PFSK-1 (cell line): ENCODE results near the gene IL1RAP.

Source experiments
- FOXP2 ChIP-seq: optimal IDR thresholded peaks from 2 replicates; pipeline ENCODE3; 2011; ENCODE audit warnings: borderline replicate concordance, control low read depth, inconsistent platforms; ENCODE audit not compliant: insufficient read depth; ENCODE audit errors: extremely low read length, extremely low read depth
- POLR2AphosphoS5 ChIP-seq: IDR thresholded peaks from 2 replicates; pipeline ENCODE4 v1.6.1; 2012; ENCODE audit warnings: low read depth, mild to moderate bottlenecking, control low read depth, low read length, moderate library complexity
- SIN3A ChIP-seq: IDR thresholded peaks from 2 replicates; pipeline ENCODE4 v1.6.1; 2012; ENCODE audit warnings: mild to moderate bottlenecking, low read length, moderate library complexity, borderline replicate concordance; ENCODE audit not compliant: insufficient read depth
- TAF1 ChIP-seq: IDR thresholded peaks from 2 replicates; pipeline ENCODE4 v1.6.1; 2012; ENCODE audit warnings: low read length, control low read depth, borderline replicate concordance; ENCODE audit not compliant: insufficient read depth
- TF ChIP-seq, protein P1 (sequence below), 2 experiments: IDR thresholded peaks; 2 replicates each; pipeline versions ENCODE4 v1.6.1 to v1.8.0; 2011 to 2012; ENCODE audit warnings: low read depth in 2 of 2, low read length in 2 of 2, control low read depth in 1 of 2, inconsistent platforms in 1 of 2, mild to moderate bottlenecking in 1 of 2, moderate library complexity in 1 of 2; ENCODE audit not compliant: insufficient read depth in 1 of 2

The IL1RAP gene

DNA sequence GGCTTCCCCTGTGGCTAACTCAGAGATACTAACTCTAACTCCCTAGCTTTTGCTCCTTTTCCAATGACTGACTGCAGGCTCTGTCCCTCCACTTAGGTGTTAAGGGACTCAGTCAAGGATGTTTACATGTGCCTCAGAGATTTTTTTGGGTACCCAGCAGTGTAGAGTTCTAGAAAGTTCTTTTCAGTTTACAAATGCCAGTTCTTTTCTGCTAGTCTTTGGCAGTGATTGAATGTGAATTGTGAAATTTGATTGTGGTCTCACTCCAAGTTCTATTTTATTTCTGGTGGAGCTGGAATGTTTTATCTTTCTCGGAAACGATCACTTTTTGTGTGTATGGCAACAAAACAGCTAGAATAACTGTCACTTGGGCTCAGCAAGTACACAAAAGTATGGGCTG is 60.6 kb downstream of the IL1RAP start:
- TF ChIP-seq FOXP2 = no peak
- no peak for TF ChIP-seq SIN3A
- TF ChIP-seq, protein P1, sequence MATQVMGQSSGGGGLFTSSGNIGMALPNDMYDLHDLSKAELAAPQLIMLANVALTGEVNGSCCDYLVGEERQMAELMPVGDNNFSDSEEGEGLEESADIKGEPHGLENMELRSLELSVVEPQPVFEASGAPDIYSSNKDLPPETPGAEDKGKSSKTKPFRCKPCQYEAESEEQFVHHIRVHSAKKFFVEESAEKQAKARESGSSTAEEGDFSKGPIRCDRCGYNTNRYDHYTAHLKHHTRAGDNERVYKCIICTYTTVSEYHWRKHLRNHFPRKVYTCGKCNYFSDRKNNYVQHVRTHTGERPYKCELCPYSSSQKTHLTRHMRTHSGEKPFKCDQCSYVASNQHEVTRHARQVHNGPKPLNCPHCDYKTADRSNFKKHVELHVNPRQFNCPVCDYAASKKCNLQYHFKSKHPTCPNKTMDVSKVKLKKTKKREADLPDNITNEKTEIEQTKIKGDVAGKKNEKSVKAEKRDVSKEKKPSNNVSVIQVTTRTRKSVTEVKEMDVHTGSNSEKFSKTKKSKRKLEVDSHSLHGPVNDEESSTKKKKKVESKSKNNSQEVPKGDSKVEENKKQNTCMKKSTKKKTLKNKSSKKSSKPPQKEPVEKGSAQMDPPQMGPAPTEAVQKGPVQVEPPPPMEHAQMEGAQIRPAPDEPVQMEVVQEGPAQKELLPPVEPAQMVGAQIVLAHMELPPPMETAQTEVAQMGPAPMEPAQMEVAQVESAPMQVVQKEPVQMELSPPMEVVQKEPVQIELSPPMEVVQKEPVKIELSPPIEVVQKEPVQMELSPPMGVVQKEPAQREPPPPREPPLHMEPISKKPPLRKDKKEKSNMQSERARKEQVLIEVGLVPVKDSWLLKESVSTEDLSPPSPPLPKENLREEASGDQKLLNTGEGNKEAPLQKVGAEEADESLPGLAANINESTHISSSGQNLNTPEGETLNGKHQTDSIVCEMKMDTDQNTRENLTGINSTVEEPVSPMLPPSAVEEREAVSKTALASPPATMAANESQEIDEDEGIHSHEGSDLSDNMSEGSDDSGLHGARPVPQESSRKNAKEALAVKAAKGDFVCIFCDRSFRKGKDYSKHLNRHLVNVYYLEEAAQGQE (IDR thresholded peaks at IDR 0.05; ENCODE audit: insufficient read depth in 1 of 2, low read depth in 2 of 2, low read length in 2 of 2) = no peak
- TF ChIP-seq TAF1 = no peak
- TF ChIP-seq POLR2AphosphoS5 = no peak

DNA sequence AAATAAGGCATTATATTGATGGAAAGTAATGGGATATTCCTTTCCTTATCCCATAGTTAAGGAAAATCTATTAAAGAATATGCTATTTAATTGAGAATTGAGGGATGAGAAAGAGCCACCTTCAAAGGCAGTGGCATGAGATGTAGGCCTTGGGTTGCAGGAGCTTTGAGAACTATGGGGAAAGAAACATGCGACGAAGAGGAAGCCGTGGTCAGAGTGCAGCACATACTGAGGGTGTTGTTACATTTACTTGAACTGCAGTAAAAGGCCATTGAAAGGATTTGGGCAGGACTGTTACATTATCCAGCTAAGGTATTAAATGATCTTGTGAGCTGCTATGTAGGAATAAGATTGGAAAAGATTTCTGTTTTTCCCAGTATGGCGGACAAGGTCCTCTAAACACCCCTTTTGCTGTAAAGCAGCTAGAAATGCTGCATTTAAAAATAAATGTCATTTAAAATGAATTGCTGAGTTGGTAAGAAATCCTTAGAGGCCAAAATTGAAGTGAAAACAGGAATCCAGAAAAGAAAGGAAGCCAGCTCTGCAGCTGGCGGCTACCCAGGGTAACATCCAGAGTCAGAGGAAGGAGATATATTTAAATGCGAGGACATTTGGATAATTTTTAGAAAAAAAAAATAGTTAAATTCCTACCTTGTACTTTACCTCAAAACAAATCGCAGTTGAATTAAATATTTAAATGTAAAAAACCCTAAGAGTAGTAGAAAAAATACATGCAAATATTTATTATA is 61.7 kb downstream of the IL1RAP start:
- no peak for TF ChIP-seq TAF1
- TF ChIP-seq POLR2AphosphoS5 = no peak
- TF ChIP-seq, protein P1 (IDR thresholded peaks at IDR 0.05; ENCODE audit: insufficient read depth in 1 of 2, low read depth in 2 of 2, low read length in 2 of 2) = no peak
- TF ChIP-seq FOXP2 = no peak
- no peak for TF ChIP-seq SIN3A

DNA sequence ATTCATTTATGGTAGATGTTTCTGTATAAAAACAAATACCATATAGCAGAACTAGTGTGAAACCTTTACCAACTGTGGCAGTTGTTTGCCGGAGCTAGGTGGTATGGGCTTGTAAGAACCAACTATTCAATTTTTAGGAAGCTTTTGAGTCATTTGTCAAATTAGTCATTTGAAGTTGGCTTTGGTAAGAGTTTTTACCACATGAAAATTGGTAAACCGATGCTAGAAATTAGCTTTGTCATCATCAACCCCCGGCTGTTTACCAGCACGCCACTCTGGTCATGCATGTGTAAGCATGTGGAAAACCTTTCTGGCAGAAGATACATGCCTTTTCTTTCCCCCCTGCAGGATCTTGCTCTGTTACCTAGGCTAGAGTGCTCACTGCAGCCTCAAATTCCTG is 63.3 kb downstream of the IL1RAP start:
- TF ChIP-seq FOXP2 (no peak), POLR2AphosphoS5 (no peak), TAF1 (no peak)
- TF ChIP-seq, protein P1 (IDR thresholded peaks at IDR 0.05; ENCODE audit: insufficient read depth in 1 of 2, low read depth in 2 of 2, low read length in 2 of 2) = no peak

DNA sequence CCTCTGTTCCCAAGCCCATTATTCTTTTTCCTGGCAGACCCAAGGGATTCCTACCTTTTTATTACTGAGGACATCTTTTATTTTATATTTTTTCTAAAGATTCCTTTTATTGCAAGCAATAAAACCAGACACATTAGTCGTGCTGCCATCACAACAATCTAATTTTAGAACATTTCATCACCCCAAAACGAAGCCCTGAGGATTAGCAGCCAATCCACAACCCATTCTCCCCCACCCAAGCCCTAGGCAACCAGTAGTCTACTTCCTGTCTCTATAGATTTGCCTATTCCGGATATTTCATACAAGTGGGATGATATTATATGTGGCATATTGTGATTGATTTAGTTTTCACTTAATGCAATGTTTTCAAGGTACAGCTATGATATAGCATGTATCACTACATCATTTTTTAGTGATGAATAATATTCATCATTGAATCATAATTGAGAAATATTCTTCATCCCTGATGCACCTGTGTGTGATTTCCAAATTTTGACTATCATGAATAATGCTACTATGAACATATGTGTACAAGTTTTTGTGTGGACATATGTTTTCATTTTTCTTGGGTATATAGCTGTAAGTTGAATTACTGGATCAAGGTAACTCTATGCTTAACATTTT is 65.7 kb downstream of the IL1RAP start:
- TF ChIP-seq TAF1 (no peak), POLR2AphosphoS5 (no peak), FOXP2 (no peak), SIN3A (no peak)
- TF ChIP-seq, protein P1 (IDR thresholded peaks at IDR 0.05; ENCODE audit: insufficient read depth in 1 of 2, low read depth in 2 of 2, low read length in 2 of 2) = no peak
